ENCODE data around the gene POU5F1. TPM values are rescaled to one million over a fixed set of nuclear protein-coding genes. Genes with fewer than 3 reads are reported as not detected.

The POU5F1 gene
- total RNA-seq, 1 donor from 2014 or later, result 0.53 TPM

- Histone ChIP-seq H3K27me3 (ENCODE audit: control insufficient read depth, insufficient read depth, low read length) (no peaks in the 10 kb centered on the region), H3K4me3 (ENCODE audit: low read depth, low read length) (no peak overlapping the region), H3K36me3 (ENCODE audit: control insufficient read depth, insufficient read depth, low read length) (peaks cover 1% of the 10 kb centered on the region)
- DNase-seq (ENCODE audit: low read depth), result no peak
- FAIRE-seq, result no peak
- no peak for TF ChIP-seq CTCF (IDR thresholded peaks at IDR 0.05; ENCODE audit: insufficient read depth, low read length, severe bottlenecking)
Measured at GRCh38 chr6:31162463-31163165, 7.9 kb downstream of the POU5F1 start.

GRCh38 chr6:31161216-31162126 is 9.0 kb downstream of the POU5F1 start:
- no peak for DNase-seq (ENCODE audit: low read depth)
- Histone ChIP-seq H3K27me3 (ENCODE audit: control insufficient read depth, insufficient read depth, low read length) (no peaks in the 10 kb centered on the region), H3K36me3 (ENCODE audit: control insufficient read depth, insufficient read depth, low read length) (peaks cover 1% of the 10 kb centered on the region), H3K4me3 (ENCODE audit: low read depth, low read length) (no peak overlapping the region)
- FAIRE-seq, result no peak
- TF ChIP-seq CTCF (IDR thresholded peaks at IDR 0.05; ENCODE audit: insufficient read depth, low read length, severe bottlenecking), result no peak

GRCh38 chr6:31158863-31159855 is 11.3 kb downstream of the POU5F1 start:
- FAIRE-seq (no peak), DNase-seq (ENCODE audit: low read depth) (peak; percentile 59)
- TF ChIP-seq CTCF (IDR thresholded peaks at IDR 0.05; ENCODE audit: insufficient read depth, low read length, severe bottlenecking), result peak; percentile 5
- Histone ChIP-seq H3K36me3 (ENCODE audit: control insufficient read depth, insufficient read depth, low read length) (peaks cover 2% of the 10 kb centered on the region), H3K4me3 (ENCODE audit: low read depth, low read length) (peak overlapping the region; percentile 75), H3K27me3 (ENCODE audit: control insufficient read depth, insufficient read depth, low read length) (no peaks in the 10 kb centered on the region)

- Histone ChIP-seq H3K4me3 (ENCODE audit: low read depth, low read length) (peak within 1 kb of the TSS; percentile 75), H3K36me3 (ENCODE audit: control insufficient read depth, insufficient read depth, low read length) (peaks cover 2% of the 10 kb centered on the region), H3K27me3 (ENCODE audit: control insufficient read depth, insufficient read depth, low read length) (no peaks in the 10 kb centered on the region)
- no peak for FAIRE-seq
- peak; percentile 97 for DNase-seq (ENCODE audit: low read depth)
- no peak for TF ChIP-seq CTCF (IDR thresholded peaks at IDR 0.05; ENCODE audit: insufficient read depth, low read length, severe bottlenecking)
Measured at GRCh38 chr6:31158140-31158862, 12.2 kb downstream of the POU5F1 start, which contains the start of gene TCF19. Gene TCF19 (plus strand): TSS chr6:31158589. CDS start chr6:31159470, 881 bp downstream.
